ENCODE measurements around the gene GADL1.

Gene GADL1

GRCh38 chr3:30700702-30701321 lies 193.6 kb downstream of the GADL1 start:
- H3K4me3 ChIP-seq (ENCODE audit: low read length) = no peak overlapping the region
- no peak for DNase-seq (ENCODE audit: low read depth)
- no peak for TF ChIP-seq CTCF (conservative IDR thresholded peaks at IDR 0.05; ENCODE audit: low read depth, low read length)

DNA sequence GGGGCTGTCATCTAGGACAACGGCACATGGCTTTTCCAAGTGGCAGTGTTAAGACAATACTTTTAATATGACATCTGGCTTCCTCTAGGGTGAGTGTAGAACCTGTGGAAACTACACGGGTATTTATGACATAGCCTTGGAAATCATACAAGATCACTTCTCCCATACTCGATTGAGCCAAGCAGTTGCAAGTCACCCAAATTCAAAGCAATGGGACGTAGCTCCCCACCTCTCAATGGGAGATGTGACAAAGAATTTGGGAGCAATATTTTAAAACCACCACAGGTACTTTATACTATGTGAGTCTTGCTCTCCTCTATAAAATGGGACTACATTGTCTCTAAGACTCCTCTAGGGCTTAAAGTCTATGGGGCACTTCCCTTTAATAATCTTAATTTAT lies 194.5 kb downstream of the GADL1 start:
- no peak overlapping the region for H3K4me3 ChIP-seq (ENCODE audit: low read length)
- no peak for TF ChIP-seq CTCF (conservative IDR thresholded peaks at IDR 0.05; ENCODE audit: low read depth, low read length)
- no peak for DNase-seq (ENCODE audit: low read depth)

DNA sequence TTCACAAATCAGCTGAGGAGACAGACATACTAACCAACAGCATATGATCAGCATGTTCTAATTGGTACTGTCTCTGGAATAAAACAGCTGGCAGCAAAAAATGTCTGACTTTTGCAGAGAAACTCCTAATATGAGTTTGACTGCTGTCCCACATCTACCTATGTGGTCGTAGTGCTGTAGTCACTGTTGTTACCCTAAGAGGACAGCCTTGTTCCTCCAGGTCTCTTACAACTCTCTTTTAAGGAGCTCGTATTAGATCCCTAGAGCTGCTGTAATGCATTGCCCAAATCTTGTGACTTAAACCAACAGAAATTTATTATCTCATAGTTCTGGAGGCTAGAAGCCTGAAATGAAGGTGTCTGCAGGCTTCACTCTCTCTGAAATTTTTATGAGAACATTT lies 195.9 kb downstream of the GADL1 start:
- H3K4me3 ChIP-seq (ENCODE audit: low read length) = no peak overlapping the region
- no peak for DNase-seq (ENCODE audit: low read depth)

GRCh38 chr3:30696896-30697295 lies 197.6 kb downstream of the GADL1 start:
- DNase-seq (ENCODE audit: low read depth) = no peak
- TF ChIP-seq CTCF (conservative IDR thresholded peaks at IDR 0.05; ENCODE audit: low read depth, low read length) = no peak
- no peak overlapping the region for H3K4me3 ChIP-seq (ENCODE audit: low read length)

More for the DNA sequence above, 195.9 kb downstream of the GADL1 start:
- TF ChIP-seq CTCF (conservative IDR thresholded peaks at IDR 0.05; ENCODE audit: low read depth, low read length) = no peak

- no peak for TF ChIP-seq CTCF (conservative IDR thresholded peaks at IDR 0.05; ENCODE audit: low read depth, low read length)
- no peak for DNase-seq (ENCODE audit: low read depth)
- H3K4me3 ChIP-seq (ENCODE audit: low read length) = no peak overlapping the region
These were observed 198.1 kb downstream of the GADL1 start for GRCh38 chr3:30696403-30696819.

- no peak for DNase-seq (ENCODE audit: low read depth)
- no peak overlapping the region for H3K4me3 ChIP-seq (ENCODE audit: low read length)
- no peak for TF ChIP-seq CTCF (conservative IDR thresholded peaks at IDR 0.05; ENCODE audit: low read depth, low read length)
These were observed 199.0 kb downstream of the GADL1 start for GRCh38 chr3:30695302-30696061.

DNA sequence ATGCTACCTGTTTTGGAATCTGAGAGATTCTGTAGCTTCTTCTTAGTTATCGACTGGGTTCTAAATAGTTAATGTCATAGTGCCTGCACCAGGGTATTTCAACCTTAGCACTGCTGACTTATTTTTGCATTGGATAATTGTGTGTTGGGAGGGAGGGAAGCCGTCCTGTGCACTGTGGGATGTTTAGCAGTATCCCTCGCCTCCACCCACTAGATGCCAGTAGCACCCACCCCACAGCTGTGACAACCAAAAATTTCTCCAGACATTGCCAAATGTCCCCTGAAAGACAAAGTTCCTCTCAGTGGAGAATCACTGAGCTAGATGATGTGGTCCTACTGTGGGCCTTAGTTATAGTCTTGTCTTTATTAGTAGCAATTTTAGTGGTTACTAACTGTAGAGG lies 199.8 kb downstream of the GADL1 start:
- DNase-seq (ENCODE audit: low read depth) = no peak
- TF ChIP-seq CTCF (conservative IDR thresholded peaks at IDR 0.05; ENCODE audit: low read depth, low read length) = no peak
- no peak overlapping the region for H3K4me3 ChIP-seq (ENCODE audit: low read length)
